NCI-H748 (cell line): ENCODE measurements around the gene KATNAL1.

ENCODE experiments used
- DNase-seq: peaks from one replicate; lab custom pipeline; 2025; ENCODE audit not compliant: unreplicated experiment; lab: John Stamatoyannopoulos, UW

Gene KATNAL1

GRCh38 chr13:30307194-30307970 is at the start of gene KATNAL1:
Gene KATNAL1 (minus strand): TSS chr13:30307551. CDS start chr13:30283777, 23,774 bp downstream.
- DNase-seq: peak; percentile 99

GRCh38 chr13:30355839-30356238 is 48.5 kb upstream of the KATNAL1 start:
- DNase-seq: no peak

- no peak for DNase-seq
Observed at GRCh38 chr13:30355384-30355699, 48.0 kb upstream of the KATNAL1 start.

- no peak for DNase-seq
Observed at GRCh38 chr13:30354493-30355383, 47.4 kb upstream of the KATNAL1 start.

- no peak for DNase-seq
Observed at GRCh38 chr13:30353471-30354215, 46.3 kb upstream of the KATNAL1 start.

DNA sequence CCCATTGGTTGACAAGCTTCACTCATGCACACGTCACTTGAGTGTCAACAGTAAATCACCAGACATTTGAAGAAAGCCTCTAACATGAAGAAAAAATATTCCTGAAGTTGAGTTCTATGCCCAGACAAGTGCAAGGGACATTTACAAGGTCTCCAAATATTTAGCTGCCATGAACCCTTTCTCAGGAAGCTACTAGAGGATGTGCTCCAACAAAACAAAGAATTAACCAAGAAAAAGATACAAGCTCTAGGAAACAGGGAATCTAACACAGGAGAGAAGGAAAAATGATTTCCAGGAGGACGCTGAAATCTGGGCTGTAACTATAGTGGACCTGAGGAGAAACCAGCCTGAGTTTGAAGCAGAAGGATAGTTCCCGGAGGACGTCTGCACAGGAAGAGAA is 45.7 kb upstream of the KATNAL1 start:
- no peak for DNase-seq

- no peak for DNase-seq
Observed at GRCh38 chr13:30352121-30352520, 44.8 kb upstream of the KATNAL1 start.

DNA sequence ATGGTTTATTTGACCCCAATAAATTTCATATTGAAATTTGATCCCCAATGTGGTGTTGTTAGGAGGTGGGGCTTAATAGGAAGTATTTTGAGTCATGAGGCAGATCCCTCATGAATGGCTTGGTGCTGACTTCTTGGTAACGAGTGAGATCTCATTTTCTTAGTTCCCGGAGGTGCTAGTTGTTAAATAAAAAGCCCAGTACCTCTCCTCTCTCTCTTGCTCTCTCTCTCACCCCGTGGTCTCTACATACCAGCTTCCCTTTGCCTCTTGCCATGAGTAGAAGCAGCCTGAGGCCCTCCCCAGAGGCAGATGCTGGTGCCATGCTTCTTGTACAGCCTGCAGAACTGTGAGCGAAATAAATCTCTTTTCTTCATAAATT is 39.4 kb upstream of the KATNAL1 start:
- no peak for DNase-seq

GRCh38 chr13:30346153-30346788 is 38.9 kb upstream of the KATNAL1 start:
- no peak for DNase-seq

DNA sequence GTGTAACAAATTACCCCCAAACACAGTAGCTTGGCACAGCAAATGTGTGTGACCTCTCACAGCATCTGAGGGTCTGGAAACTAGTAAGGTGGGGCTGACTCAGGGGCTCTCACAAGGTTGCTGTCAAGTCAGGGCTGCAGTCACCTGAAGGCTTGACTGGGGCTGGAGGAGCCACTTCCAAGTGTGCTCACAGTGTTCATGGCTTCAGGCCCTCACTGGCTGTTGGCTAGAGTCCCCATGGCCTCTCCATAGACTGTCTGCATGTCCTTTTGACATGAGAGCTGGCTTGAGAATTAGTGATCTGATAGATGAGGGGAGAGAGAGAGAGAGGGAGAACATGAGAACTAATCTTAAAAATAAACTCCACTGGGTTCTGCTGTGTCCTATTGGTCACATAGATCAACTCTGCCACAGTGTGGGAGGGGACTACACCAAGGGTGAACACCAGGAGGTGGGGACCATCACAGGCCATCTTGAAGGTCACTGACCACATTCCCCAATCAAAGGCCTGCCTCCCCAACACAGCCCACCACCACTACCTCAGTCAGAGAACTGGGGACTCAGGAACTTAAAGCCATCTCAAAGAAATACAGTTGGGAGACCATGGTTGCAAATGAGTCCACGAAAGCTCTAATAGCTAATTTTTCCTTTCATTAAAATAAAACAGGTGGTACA is 38.2 kb upstream of the KATNAL1 start:
- no peak for DNase-seq

DNA sequence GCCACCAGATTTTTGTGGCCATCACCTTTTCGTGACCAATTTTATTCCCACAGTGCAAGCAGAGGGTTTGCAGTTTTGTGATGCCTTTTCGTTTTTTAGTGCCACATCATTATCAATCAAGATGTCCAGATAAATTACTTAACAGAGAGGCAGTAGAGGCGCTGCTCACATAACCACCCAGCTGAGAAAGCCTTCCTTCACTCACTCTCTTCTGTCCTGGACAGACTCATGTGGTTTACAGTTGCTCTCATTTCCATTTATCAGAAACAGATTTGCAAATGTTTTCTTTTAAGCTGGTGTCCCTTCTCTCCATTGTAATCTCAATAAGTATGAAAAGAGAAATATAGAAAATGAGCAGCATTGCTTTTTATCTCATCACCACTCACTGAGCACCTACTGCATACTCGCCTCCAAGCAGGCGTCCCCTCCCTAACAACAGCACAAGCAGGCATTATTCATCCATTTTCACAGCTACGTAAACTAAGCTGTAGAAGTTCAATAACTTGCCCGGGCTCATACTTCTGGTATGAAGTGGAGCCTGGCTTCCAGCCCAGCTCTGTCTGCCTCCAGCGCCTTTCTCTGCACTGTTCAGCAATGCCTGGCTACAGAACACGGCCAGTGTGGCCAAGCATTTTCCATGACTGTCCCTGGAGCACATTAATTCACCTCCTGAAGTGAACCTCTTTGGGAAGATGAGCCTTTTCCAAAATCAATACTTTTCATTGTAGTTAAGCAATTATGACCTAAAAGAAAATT is 34.6 kb upstream of the KATNAL1 start:
- peak; percentile 32 for DNase-seq

DNA sequence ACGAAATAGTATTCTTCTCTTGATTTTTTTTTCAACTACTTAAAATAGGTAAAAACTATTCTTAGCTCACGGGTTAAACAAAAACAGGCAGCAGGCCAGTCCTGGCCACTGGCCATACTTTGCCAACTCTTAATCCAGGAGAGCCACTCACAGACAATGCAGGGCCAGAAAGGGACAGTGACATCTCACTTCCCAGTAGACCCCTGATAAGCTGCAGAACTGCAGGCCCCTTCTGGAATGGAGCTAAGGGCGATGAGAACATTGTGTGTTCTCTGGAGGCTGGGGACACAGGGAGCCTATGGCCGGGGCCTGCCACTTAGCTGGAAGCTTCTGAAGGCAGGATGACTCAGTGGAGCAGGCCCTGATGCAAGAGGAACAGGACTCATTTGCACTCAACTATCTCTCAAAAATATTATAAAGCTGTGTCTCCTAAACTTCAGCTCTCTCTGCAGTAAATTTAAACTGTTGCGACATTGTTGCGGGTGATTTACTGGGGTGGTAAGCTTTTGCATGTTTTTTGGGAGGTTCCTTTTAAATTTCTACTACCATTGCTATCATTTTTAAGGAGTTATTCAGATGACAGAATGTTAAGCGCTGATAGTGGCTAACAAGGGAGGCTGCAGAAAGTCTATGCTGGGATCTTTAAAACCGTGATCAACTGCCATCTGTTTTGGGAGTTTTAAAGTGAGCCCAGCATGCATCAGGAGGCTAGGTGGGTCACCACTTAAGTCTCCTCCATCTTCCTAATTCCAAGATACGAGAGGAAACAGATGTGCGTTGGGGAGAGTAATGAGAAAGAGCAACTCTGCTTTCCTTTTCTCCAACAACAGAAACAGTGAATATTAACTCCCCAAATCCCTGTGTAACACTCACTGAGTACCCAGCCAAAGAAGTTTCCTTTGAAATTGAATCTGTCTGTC is 33.2 kb upstream of the KATNAL1 start:
- no peak for DNase-seq

DNA sequence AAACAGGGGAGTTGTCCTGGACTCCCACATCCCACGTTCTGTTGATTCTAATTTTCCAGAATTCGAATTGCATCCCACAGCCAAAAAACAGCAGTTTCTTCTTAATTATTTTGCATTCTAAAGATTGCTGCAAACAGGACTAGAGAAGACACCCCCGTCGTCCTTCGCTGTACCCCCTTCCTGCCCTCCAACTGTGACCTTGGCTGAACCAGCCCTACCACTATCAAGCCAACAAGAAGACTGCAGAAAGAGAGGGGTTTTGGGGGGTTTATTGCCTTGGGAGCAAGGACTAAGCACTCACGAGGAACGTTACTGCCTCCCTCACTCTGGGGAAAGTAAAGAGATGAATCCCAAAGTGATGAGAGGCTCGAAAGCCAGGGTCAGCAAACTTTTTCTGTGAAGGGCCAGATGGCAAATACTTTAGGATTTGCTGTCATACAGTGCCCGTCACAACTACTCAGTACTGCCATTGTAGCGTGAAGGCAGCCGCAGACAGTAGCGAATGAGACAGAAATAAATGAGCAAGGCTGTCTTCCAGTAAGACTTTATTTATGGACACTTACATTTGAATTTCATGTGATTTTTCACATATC is 32.5 kb upstream of the KATNAL1 start:
- DNase-seq: no peak

- DNase-seq: no peak
Observed at GRCh38 chr13:30338952-30339351, 31.6 kb upstream of the KATNAL1 start.

GRCh38 chr13:30338331-30338851 is 31.0 kb upstream of the KATNAL1 start:
- DNase-seq: no peak

DNA sequence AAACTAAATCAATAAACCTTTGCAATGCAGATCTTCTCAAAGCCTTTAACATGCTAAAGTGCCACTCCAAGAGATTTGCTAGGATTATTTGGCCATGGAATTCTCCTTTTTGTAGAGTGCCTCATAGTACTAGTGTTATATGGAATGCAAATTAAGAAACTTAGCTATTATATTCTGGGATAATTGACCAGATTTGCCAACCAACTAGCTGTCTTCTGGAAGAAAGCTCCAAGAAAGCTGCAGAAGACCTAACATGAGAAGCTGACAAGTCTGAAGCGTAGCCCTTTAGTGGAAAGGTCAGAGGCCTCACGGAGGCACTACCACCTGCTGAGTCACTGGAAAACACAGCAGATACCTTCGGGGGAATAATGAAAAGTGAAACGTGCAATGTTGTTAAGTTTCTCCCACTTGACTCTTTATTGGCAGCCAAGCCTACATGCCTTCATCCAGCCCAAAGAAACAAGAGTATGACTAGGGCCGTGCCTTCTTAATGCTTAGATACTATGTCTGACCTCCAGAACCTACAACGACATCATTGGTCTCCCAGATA is 29.8 kb upstream of the KATNAL1 start:
- no peak for DNase-seq

GRCh38 chr13:30334663-30335386 is 27.5 kb upstream of the KATNAL1 start:
- DNase-seq: peak; percentile 95
